MCF 10A (cell line): ENCODE results near the gene FOCAD. TPM values are rescaled to one million over a fixed set of nuclear protein-coding genes. Genes with fewer than 3 reads are reported as not detected.
A peak's percentile ranks its signal among the peaks of the same experiment; 100 is the strongest.
"Not testable (repeated sequence)": the region's sequence is repeated elsewhere in the genome, so short reads cannot be mapped to it uniquely, and the experiment has no call there.

Experiments
- BruUV-seq: library from RNA; stranded (reverse); fragments of 400-500 nt; replicated peaks from 2 replicates; lab custom pipeline; 2021; lab: Mats Ljungman, UMichigan
- CTCF ChIA-PET: fragments of 300-600 bp; sonication (Branson Sonifier 250); formaldehyde crosslinking; extraction: SDS; loops from one replicate; lab custom pipeline; 2021; ENCODE audit warnings: antibody characterized with exemption, inconsistent platforms; lab: Yijun Ruan, JAX
- POLR2A ChIA-PET: fragments of 300-600, 350-650 bp; sonication (Branson Sonifier 250); formaldehyde crosslinking; extraction: SDS; loops from one replicate; lab custom pipeline; 2020; ENCODE audit warnings: antibody characterized with exemption, inconsistent platforms; lab: Yijun Ruan, JAX
- DNase-seq: peaks from one replicate; pipeline ENCODE4 v3.0.0-alpha.2; 2018; ENCODE audit not compliant: unreplicated experiment
- H3K27ac Mint-ChIP-seq: one replicate; pipeline ENCODE4 v1.8.0; 2022; ENCODE audit warnings: mild to moderate bottlenecking, low read depth, mixed read lengths; ENCODE audit not compliant: unreplicated experiment
- H3K27me3 Mint-ChIP-seq: one replicate; pipeline ENCODE4 v1.8.0; 2022; ENCODE audit warnings: mixed read lengths; ENCODE audit not compliant: insufficient read depth, unreplicated experiment
- H3K36me3 Mint-ChIP-seq: one replicate; pipeline ENCODE4 v1.8.0; 2022; ENCODE audit warnings: mild to moderate bottlenecking, moderate library complexity, mixed read lengths; ENCODE audit not compliant: insufficient read depth, unreplicated experiment
- H3K4me1 Mint-ChIP-seq: one replicate; pipeline ENCODE4 v1.8.0; 2022; ENCODE audit warnings: mixed read lengths; ENCODE audit not compliant: insufficient read depth, unreplicated experiment
- H3K4me3 Mint-ChIP-seq: one replicate; pipeline ENCODE4 v1.8.0; 2022; ENCODE audit warnings: mild to moderate bottlenecking, moderate library complexity, mixed read lengths; ENCODE audit not compliant: unreplicated experiment
- H3K9me3 Mint-ChIP-seq: one replicate; pipeline ENCODE4 v1.8.0; 2022; ENCODE audit warnings: mixed read lengths; ENCODE audit not compliant: unreplicated experiment
- CTCF ChIP-seq: fragments of 200-600 bp; IDR thresholded peaks from one replicate; pipeline ENCODE4 v1.8.0; 2022; ENCODE audit warnings: antibody characterized with exemption, mild to moderate bottlenecking; ENCODE audit not compliant: unreplicated experiment
- intact Hi-C: fragments of 100-400 bp; cut with micrococcal nuclease; formaldehyde crosslinking; loops from 2 replicates; pipeline ENCODE4 v1.14.1; 2022
- total RNA-seq: library from RNA; stranded (reverse); gene quantifications from 2 replicates; pipeline ENCODE4 v1.2.3, GENCODE V29; 2022

The FOCAD gene
- total RNA-seq, 1 experiment from 2014 or later, result 20.7 TPM

- Mint-ChIP-seq H3K4me3 (no peak overlapping the region), H3K9me3 (no peaks in the 10 kb centered on the region), H3K27me3 (peaks cover 27% of the 10 kb centered on the region), H3K27ac (no peak overlapping the region), H3K36me3 (no peaks in the 10 kb centered on the region), H3K4me1 (no peaks in the 10 kb centered on the region)
- TF ChIP-seq CTCF, result no peak
- intact Hi-C loops, result no loop called here
- CTCF ChIA-PET, result no interaction called here
- POLR2A ChIA-PET, result interaction anchor here (0.7 to 0.8 kb wide), 2 partner anchors 55 to 182 kb away, joined by 3 read pairs; no protein-coding TSS in a partner anchor
- DNase-seq, result peak; percentile 10
- BruUV-seq, result no TSS peak
Measured at GRCh38 chr9:20649381-20649780, 34.7 kb upstream of the FOCAD start.

- no peak overlapping the region for H3K27ac Mint-ChIP-seq
- no peaks in the 10 kb centered on the region for H3K9me3 Mint-ChIP-seq
- no peak for TF ChIP-seq CTCF
- H3K36me3 Mint-ChIP-seq, result no peaks in the 10 kb centered on the region
- DNase-seq, result no peak
- ChIA-PET POLR2A (no interaction called here), CTCF (no interaction called here)
- no peaks in the 10 kb centered on the region for H3K4me1 Mint-ChIP-seq
- peaks cover 33% of the 10 kb centered on the region for H3K27me3 Mint-ChIP-seq
- BruUV-seq, result no TSS peak
- intact Hi-C loops, result no loop called here
- H3K4me3 Mint-ChIP-seq, result no peak overlapping the region
Measured at GRCh38 chr9:20650313-20650712, 33.7 kb upstream of the FOCAD start.

GRCh38 chr9:20650750-20651299, 33.2 kb upstream of the FOCAD start:
- CTCF ChIA-PET, result interaction anchor here (0.6 kb wide), 1 partner anchor 33 kb away, joined by 3 read pairs; the partner anchor contains the start of gene FOCAD
- intact Hi-C loops, result no loop called here
- TF ChIP-seq CTCF, result no peak
- DNase-seq, result no peak
- BruUV-seq, result no TSS peak
- no peaks in the 10 kb centered on the region for H3K36me3 Mint-ChIP-seq
- H3K27me3 Mint-ChIP-seq, result peaks cover 39% of the 10 kb centered on the region
- H3K4me3 Mint-ChIP-seq, result no peak overlapping the region
- POLR2A ChIA-PET, result no interaction called here
- H3K9me3 Mint-ChIP-seq, result no peaks in the 10 kb centered on the region
- no peak overlapping the region for H3K27ac Mint-ChIP-seq
- H3K4me1 Mint-ChIP-seq, result no peaks in the 10 kb centered on the region

DNA sequence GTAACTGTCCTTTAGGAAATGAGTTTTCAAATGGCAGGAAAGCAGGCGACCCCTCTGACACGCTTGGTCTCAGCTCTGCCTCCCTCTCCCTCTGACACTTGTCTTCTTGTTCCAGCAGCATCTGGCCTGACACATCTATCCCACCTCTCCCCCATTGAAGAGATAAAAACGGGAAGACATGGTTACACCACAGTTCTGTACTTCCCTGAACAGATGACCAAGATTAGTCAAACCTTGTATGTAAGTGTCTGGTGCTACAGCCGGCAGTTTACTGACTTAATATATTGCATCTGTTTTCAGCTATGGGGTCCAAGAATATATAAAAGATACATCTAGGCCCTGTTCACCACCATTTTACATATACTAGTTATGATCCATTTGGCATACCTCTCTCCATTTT, 32.1 kb upstream of the FOCAD start:
- no peak for DNase-seq
- ChIA-PET CTCF (interaction anchor here (0.7 kb wide), 1 partner anchor 151 kb away, joined by 3 read pairs; no protein-coding TSS in a partner anchor), POLR2A (no interaction called here)
- no peak overlapping the region for H3K4me3 Mint-ChIP-seq
- peaks cover 35% of the 10 kb centered on the region for H3K27me3 Mint-ChIP-seq
- H3K36me3 Mint-ChIP-seq, result no peaks in the 10 kb centered on the region
- no peaks in the 10 kb centered on the region for H3K9me3 Mint-ChIP-seq
- BruUV-seq, result no TSS peak
- no peak for TF ChIP-seq CTCF
- no peak overlapping the region for H3K27ac Mint-ChIP-seq
- intact Hi-C loops, result no loop called here
- H3K4me1 Mint-ChIP-seq, result no peaks in the 10 kb centered on the region

- DNase-seq, H3K9me3 Mint-ChIP-seq, H3K4me3 Mint-ChIP-seq, H3K4me1 Mint-ChIP-seq, BruUV-seq, intact Hi-C loops, H3K36me3 Mint-ChIP-seq: not testable (repeated sequence)
- Mint-ChIP-seq H3K27ac (peak overlapping the region; percentile 52), H3K27me3 (peaks cover 30% of the 10 kb centered on the region)
- CTCF ChIA-PET, result interaction anchor here (0.6 to 2.6 kb wide), 5 partner anchors 13 to 126 kb away, joined by 3 to 13 read pairs (median 5); partner anchors contain the start of gene MLLT3
- POLR2A ChIA-PET, result interaction anchor here (1.8 to 3.3 kb wide), 3 partner anchors 22 to 26 kb away, joined by 4 to 34 read pairs (median 4); partner anchors contain the start of gene FOCAD
Measured at GRCh38 chr9:20658246-20658667, 25.8 kb upstream of the FOCAD start.
